ENCODE data around the gene NUP88. TPM values are rescaled to one million over a fixed set of nuclear protein-coding genes. Genes with fewer than 3 reads are reported as not detected.
"Not testable (repeated sequence)": the region's sequence is repeated elsewhere in the genome, so short reads cannot be mapped to it uniquely, and the experiment has no call there.

The NUP88 gene
- total RNA-seq, 5 donors from 2014 or later (not counting 1 experiment from before 2014, with no cell fraction given), result 88.2 to 124 (median 99.7) TPM

DNA sequence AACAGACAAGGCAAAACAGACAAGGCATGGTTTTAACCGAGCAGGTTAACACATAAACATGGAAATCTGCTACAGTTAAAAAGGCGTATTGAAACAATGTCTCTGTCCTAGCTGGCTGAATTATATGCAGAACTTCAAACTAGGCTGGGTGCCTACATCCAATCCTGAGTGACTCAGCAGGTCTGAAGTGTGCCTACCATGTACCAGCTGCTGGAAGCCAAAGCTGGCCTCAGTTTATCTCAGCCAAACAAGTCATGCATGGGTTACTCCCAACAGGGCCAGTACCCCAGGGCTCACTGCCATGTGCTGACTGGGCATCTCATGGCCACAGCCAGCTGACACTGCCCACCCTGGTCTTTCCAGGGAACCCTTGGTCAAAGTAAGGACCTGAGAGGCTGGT lies 15.5 kb upstream of the NUP88 start:
- no peak for ATAC-seq (replicated peaks in 1 of 4)
- peak overlapping the region; percentile 44 to 46 for H3K27ac Mint-ChIP-seq
- 92% methylated on average over 2 of the region's 2 CpGs for WGBS (ENCODE audit: insufficient coverage)

DNA sequence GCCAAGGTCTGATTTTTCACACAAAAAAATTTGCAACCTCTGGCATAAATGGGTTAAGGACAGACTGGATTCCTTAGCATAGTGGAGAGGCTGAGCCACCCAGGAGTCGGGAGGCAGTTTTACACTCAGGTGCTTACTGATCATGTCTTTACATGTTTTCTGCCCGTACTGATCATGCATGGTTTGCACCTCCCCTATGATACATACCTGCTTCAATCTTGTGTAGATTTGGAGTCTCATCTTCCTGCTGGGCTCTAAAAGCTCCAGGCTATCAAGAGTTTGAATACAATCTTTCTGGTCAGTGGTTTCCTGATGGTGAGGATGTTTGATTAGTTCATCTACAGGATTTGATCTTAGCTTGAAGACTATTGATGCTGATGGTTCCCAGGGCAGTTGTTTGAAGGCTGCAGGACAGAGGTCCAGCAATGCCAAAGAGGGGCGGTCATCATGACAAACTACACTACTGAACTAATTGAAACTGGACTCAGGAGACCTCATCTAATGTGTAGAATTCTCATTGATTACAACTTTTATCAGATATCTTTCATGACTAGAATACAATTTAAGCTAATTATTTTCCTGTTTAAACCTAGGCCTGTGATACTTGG lies 12.6 kb upstream of the NUP88 start:
- peaks cover 0 to 4% of the 10 kb centered on the region in 2 experiments for H3K4me1 ChIP-seq (ENCODE audit: control insufficient read depth in 1 of 2, extremely low read depth in 1 of 2, insufficient read depth in 2 of 2, low read length in 2 of 2)
- ChIA-PET POLR2A (no interaction called here), CTCF (no interaction called here)
- Mint-ChIP-seq H3K36me3 (peaks cover 68% of the 10 kb centered on the region), H3K4me3 (no peak overlapping the region), H3K9me3 (no peaks in the 10 kb centered on the region), H3K4me1 (peaks cover 11 to 18% (median 16%) of the 10 kb centered on the region in 3 donors), H3K27me3 (no peaks in the 10 kb centered on the region), H3K27ac (no peak overlapping the region)
- H3K27me3 ChIP-seq (replicated peaks in 1 of 2; ENCODE audit: control insufficient read depth in 2 of 2, extremely low read depth in 1 of 2, insufficient read depth in 2 of 2, low read length in 1 of 2), result no peaks in the 10 kb centered on the region
- no peak overlapping the region for H3K4me3 ChIP-seq (ENCODE audit: control insufficient read depth in 1 of 2, extremely low read depth in 1 of 2, low read length in 1 of 2)
- peaks cover 28 to 84% of the 10 kb centered on the region in 2 donors for H3K36me3 ChIP-seq (ENCODE audit: control insufficient read depth in 2 of 2, extremely low read depth in 1 of 2, insufficient read depth in 1 of 2, low read length in 1 of 2)
- DNase-seq (no peak), ATAC-seq (replicated peaks in 1 of 4) (no peak)
- 100% methylated on average over 1 of the region's 3 CpGs for WGBS (ENCODE audit: insufficient coverage)
- H3K27ac ChIP-seq (ENCODE audit: low read length), result no peak overlapping the region
- H3K9me3 ChIP-seq, result no peaks in the 10 kb centered on the region

More for the DNA sequence above, 15.5 kb upstream of the NUP88 start:
- Mint-ChIP-seq H3K9me3 (no peaks in the 10 kb centered on the region), H3K36me3 (peaks cover 51% of the 10 kb centered on the region), H3K4me1 (peaks cover 32 to 39% (median 38%) of the 10 kb centered on the region in 3 donors), H3K27me3 (no peaks in the 10 kb centered on the region), H3K4me3 (no peak overlapping the region)
- H3K27ac ChIP-seq (ENCODE audit: low read length), result no peak overlapping the region
- no peaks in the 10 kb centered on the region for H3K9me3 ChIP-seq
- ChIA-PET POLR2A (no interaction called here), CTCF (no interaction called here)
- H3K4me1 ChIP-seq (ENCODE audit: control insufficient read depth in 1 of 2, extremely low read depth in 1 of 2, insufficient read depth in 2 of 2, low read length in 2 of 2), result peaks cover 7 to 22% of the 10 kb centered on the region in 2 experiments
- H3K27me3 ChIP-seq (replicated peaks in 1 of 2; ENCODE audit: control insufficient read depth in 2 of 2, extremely low read depth in 1 of 2, insufficient read depth in 2 of 2, low read length in 1 of 2), result no peaks in the 10 kb centered on the region
- no peak overlapping the region for H3K4me3 ChIP-seq (ENCODE audit: control insufficient read depth in 1 of 2, extremely low read depth in 1 of 2, low read length in 1 of 2)
- no peak for DNase-seq
- H3K36me3 ChIP-seq (ENCODE audit: control insufficient read depth in 2 of 2, extremely low read depth in 1 of 2, insufficient read depth in 1 of 2, low read length in 1 of 2), result peaks cover 25 to 66% of the 10 kb centered on the region in 2 donors

DNA sequence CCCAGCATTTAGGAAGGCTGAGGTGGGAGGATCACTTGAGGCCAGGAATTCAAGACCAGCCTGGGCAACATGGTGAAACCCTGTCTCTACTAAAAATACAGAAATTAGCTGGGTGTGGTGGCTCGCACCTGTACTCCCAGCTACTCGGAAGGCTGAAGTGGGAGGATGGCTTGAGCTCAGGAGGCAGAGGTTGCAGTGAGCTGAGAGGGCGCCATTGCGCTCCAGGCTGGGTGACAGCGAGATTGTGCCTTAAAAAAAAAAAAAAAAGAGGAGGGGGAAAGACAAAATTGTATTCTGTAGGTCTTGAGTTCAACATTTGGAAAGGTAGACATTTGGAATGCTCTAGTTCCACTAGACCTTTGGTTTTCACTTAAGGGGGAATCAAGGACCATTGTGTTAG lies 11.8 kb upstream of the NUP88 start:
- Mint-ChIP-seq H3K36me3 (peaks cover 65% of the 10 kb centered on the region), H3K27ac (peak overlapping the region; percentile 11 to 16)
- H3K27me3 ChIP-seq (replicated peaks in 1 of 2; ENCODE audit: control insufficient read depth in 2 of 2, extremely low read depth in 1 of 2, insufficient read depth in 2 of 2, low read length in 1 of 2); H3K9me3 Mint-ChIP-seq; DNase-seq; H3K27me3 Mint-ChIP-seq; H3K4me3 Mint-ChIP-seq; H3K4me1 Mint-ChIP-seq; ATAC-seq (replicated peaks in 1 of 4); H3K27ac ChIP-seq (ENCODE audit: low read length); H3K4me3 ChIP-seq (ENCODE audit: control insufficient read depth in 1 of 2, extremely low read depth in 1 of 2, low read length in 1 of 2); H3K9me3 ChIP-seq; H3K4me1 ChIP-seq (ENCODE audit: control insufficient read depth in 1 of 2, extremely low read depth in 1 of 2, insufficient read depth in 2 of 2, low read length in 2 of 2): not testable (repeated sequence)
- ChIA-PET CTCF (interaction anchor here in 1 of 2 donors (0.6 kb wide), 1 partner anchor 34 kb away, joined by 3 read pairs; no protein-coding TSS in a partner anchor), POLR2A (interaction anchor here in 1 of 2 donors (0.5 kb wide), 1 partner anchor 7 kb away, joined by 3 read pairs; no protein-coding TSS in a partner anchor)
- no CpG with 5 or more reads among the region's 5 CpGs for WGBS (ENCODE audit: insufficient coverage)
- H3K36me3 ChIP-seq (ENCODE audit: control insufficient read depth in 2 of 2, extremely low read depth in 1 of 2, insufficient read depth in 1 of 2, low read length in 1 of 2), result peaks cover 33 to 87% of the 10 kb centered on the region in 2 donors

GRCh38 chr17:5430413-5430999 lies 11.0 kb upstream of the NUP88 start:
- DNase-seq (no peak), ATAC-seq (replicated peaks in 1 of 4) (no peak)
- ChIA-PET POLR2A (interaction anchor here in 1 of 2 donors (0.5 kb wide), 1 partner anchor 8 kb away, joined by 3 read pairs; no protein-coding TSS in a partner anchor), CTCF (interaction anchor here in 1 of 2 donors (0.6 kb wide), 1 partner anchor 35 kb away, joined by 3 read pairs; no protein-coding TSS in a partner anchor)
- H3K4me3 ChIP-seq (ENCODE audit: control insufficient read depth in 1 of 2, extremely low read depth in 1 of 2, low read length in 1 of 2), result no peak overlapping the region
- H3K4me1 ChIP-seq (ENCODE audit: control insufficient read depth in 1 of 2, extremely low read depth in 1 of 2, insufficient read depth in 2 of 2, low read length in 2 of 2), result no peaks in the 10 kb centered on the region
- Mint-ChIP-seq H3K27ac (peak overlapping the region in 1 of 2 donors; percentile 11), H3K4me3 (no peak overlapping the region), H3K4me1 (peaks cover 0 to 6% (median 5%) of the 10 kb centered on the region in 3 donors), H3K9me3 (no peaks in the 10 kb centered on the region), H3K36me3 (peaks cover 68% of the 10 kb centered on the region), H3K27me3 (no peaks in the 10 kb centered on the region)
- H3K9me3 ChIP-seq, result no peaks in the 10 kb centered on the region
- peaks cover 33 to 89% of the 10 kb centered on the region in 2 donors for H3K36me3 ChIP-seq (ENCODE audit: control insufficient read depth in 2 of 2, extremely low read depth in 1 of 2, insufficient read depth in 1 of 2, low read length in 1 of 2)
- WGBS (ENCODE audit: insufficient coverage), result no CpG with 5 or more reads among the region's 3 CpGs
- H3K27me3 ChIP-seq (replicated peaks in 1 of 2; ENCODE audit: control insufficient read depth in 2 of 2, extremely low read depth in 1 of 2, insufficient read depth in 2 of 2, low read length in 1 of 2), result no peaks in the 10 kb centered on the region
- no peak overlapping the region for H3K27ac ChIP-seq (ENCODE audit: low read length)

DNA sequence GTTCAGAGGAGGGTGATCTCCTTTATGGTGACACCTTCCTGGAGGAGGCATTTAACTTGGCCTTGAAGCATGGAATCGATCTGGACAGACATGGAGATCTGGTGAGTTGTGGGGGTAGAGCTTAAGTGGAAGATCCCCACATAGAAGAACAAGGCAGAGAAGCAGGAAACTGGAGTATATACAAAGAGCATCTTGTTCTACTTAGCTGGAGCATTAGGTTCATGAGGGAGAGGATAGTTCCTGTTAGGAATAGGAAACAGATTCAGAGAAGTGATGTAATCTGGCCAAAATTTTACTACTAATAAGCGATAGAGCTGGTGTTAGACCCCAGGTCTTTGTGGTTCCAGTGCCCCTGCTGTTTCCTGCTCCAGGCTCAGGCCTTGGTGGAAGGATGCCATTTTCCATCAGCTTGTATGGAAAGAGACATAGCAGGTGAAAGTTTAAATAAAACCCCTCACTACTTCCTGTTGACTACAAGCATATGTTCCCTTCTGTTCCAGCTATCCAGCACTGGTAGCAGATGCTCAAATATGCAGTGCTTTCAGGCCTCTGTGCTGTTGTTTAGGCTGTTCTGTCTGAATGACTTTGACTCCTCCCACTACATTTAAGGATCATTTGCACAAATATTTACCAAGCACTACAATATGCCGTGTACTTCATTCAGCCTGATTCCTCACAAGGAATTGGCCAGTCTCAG lies 9.9 kb upstream of the NUP88 start:
- no peaks in the 10 kb centered on the region for H3K27me3 Mint-ChIP-seq
- ATAC-seq (replicated peaks in 1 of 4), result no peak
- Histone ChIP-seq H3K36me3 (ENCODE audit: control insufficient read depth in 2 of 2, extremely low read depth in 1 of 2, insufficient read depth in 1 of 2, low read length in 1 of 2) (peaks cover 29 to 90% of the 10 kb centered on the region in 2 donors), H3K4me3 (ENCODE audit: control insufficient read depth in 1 of 2, extremely low read depth in 1 of 2, low read length in 1 of 2) (no peak overlapping the region), H3K27me3 (replicated peaks in 1 of 2; ENCODE audit: control insufficient read depth in 2 of 2, extremely low read depth in 1 of 2, insufficient read depth in 2 of 2, low read length in 1 of 2) (no peaks in the 10 kb centered on the region), H3K27ac (ENCODE audit: low read length) (no peak overlapping the region), H3K9me3 (no peaks in the 10 kb centered on the region), H3K4me1 (ENCODE audit: control insufficient read depth in 1 of 2, extremely low read depth in 1 of 2, insufficient read depth in 2 of 2, low read length in 2 of 2) (no peaks in the 10 kb centered on the region)
- POLR2A ChIA-PET, result no interaction called here
- CTCF ChIA-PET, result no interaction called here
- peaks cover 74% of the 10 kb centered on the region for H3K36me3 Mint-ChIP-seq
- no peak for DNase-seq
- H3K4me1 Mint-ChIP-seq, result peaks cover 0 to 6% (median 2%) of the 10 kb centered on the region in 3 donors
- no peak overlapping the region for H3K4me3 Mint-ChIP-seq
- H3K27ac Mint-ChIP-seq, result peak overlapping the region; percentile 29 to 53
- no CpG with 5 or more reads among the region's 3 CpGs for WGBS (ENCODE audit: insufficient coverage)
- no peaks in the 10 kb centered on the region for H3K9me3 Mint-ChIP-seq

DNA sequence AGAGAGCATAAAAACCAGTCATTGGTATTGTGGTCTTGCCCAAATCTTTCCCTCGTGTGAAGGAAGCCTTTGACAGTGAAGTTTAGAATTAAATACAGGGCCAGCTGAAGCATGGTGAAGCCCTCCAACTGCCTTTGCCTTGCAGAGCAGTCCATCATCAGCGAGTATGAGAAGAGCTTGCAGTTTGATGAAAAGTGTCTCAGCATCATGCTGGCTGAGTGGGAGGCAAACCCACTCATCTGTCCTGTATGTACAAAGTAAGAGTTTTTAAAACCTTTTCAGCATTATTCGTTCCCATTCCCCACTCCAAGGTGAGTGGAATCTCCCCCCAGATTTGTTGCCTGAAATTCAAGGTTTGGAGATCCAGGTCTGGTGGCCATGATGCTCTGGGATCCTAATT lies 6.4 kb upstream of the NUP88 start:
- ATAC-seq (replicated peaks in 1 of 4) (no peak), DNase-seq (no peak)
- CTCF ChIA-PET, result interaction anchor here in 1 of 2 donors (0.8 kb wide), 1 partner anchor 35 kb away, joined by 4 read pairs; no protein-coding TSS in a partner anchor
- Mint-ChIP-seq H3K27ac (no peak overlapping the region), H3K36me3 (peaks cover 60% of the 10 kb centered on the region), H3K9me3 (no peaks in the 10 kb centered on the region), H3K27me3 (no peaks in the 10 kb centered on the region), H3K4me1 (peaks cover 14 to 28% (median 24%) of the 10 kb centered on the region in 3 donors), H3K4me3 (no peak overlapping the region)
- no peaks in the 10 kb centered on the region for H3K9me3 ChIP-seq
- 0% methylated on average over 1 of the region's 3 CpGs for WGBS (ENCODE audit: insufficient coverage)
- H3K4me3 ChIP-seq (ENCODE audit: control insufficient read depth in 1 of 2, extremely low read depth in 1 of 2, low read length in 1 of 2), result no peak overlapping the region
- peaks cover 17 to 88% of the 10 kb centered on the region in 2 donors for H3K36me3 ChIP-seq (ENCODE audit: control insufficient read depth in 2 of 2, extremely low read depth in 1 of 2, insufficient read depth in 1 of 2, low read length in 1 of 2)
- no peaks in the 10 kb centered on the region for H3K27me3 ChIP-seq (replicated peaks in 1 of 2; ENCODE audit: control insufficient read depth in 2 of 2, extremely low read depth in 1 of 2, insufficient read depth in 2 of 2, low read length in 1 of 2)
- POLR2A ChIA-PET, result interaction anchor here in 1 of 2 donors (0.7 kb wide), 1 partner anchor 136 kb away, joined by 4 read pairs; no protein-coding TSS in a partner anchor
- H3K27ac ChIP-seq (ENCODE audit: low read length), result no peak overlapping the region
- H3K4me1 ChIP-seq (ENCODE audit: control insufficient read depth in 1 of 2, extremely low read depth in 1 of 2, insufficient read depth in 2 of 2, low read length in 2 of 2), result peaks cover 2 to 5% of the 10 kb centered on the region in 2 experiments
